K562 (cell line): ENCODE results near the gene COX6A1.
A peak's percentile ranks its signal among the peaks of the same experiment; 100 is the strongest.

Experiments used
- GTF2A2 ChIP-seq: IDR thresholded peaks from 2 replicates; pipeline ENCODE4 v1.6.1; 2016; ENCODE audit warnings: mild to moderate bottlenecking, missing genetic modification characterization, missing compliant biosample characterization
- JUND ChIP-seq, 2 experiments: IDR thresholded peaks; 2 replicates in 1 of 2; 3 replicates in 1 of 2; pipeline ENCODE4 v1.6.1; 2011; ENCODE audit warnings: borderline replicate concordance in 2 of 2, low read depth in 2 of 2, low read length in 2 of 2, improper control_type of control experiment in 1 of 2, missing biosample characterization in 1 of 2, missing genetic modification characterization in 1 of 2, missing genetic modification reagents in 1 of 2
- KDM2B ChIP-seq: fragments of 250-450 bp; sonication (Bioruptor Pico); IDR thresholded peaks from 2 replicates; pipeline ENCODE4 v1.8.0; 2021; ENCODE audit warnings: mild to moderate bottlenecking, moderate library complexity
- KLF1 ChIP-seq: fragments of 450-650 bp; IDR thresholded peaks from 2 replicates; pipeline ENCODE4 v1.6.1; 2016; ENCODE audit warnings: missing genetic modification characterization, missing compliant biosample characterization
- L3MBTL2 ChIP-seq: fragments of 450-650 bp; IDR thresholded peaks from 2 replicates; pipeline ENCODE4 v1.6.1; 2016; ENCODE audit warnings: mild to moderate bottlenecking, moderate library complexity
- MBD2 ChIP-seq: sonication (generic); IDR thresholded peaks from 2 replicates; pipeline ENCODE4 v1.6.1; 2016; ENCODE audit warnings: low read depth, borderline replicate concordance
- POLR2AphosphoS5 ChIP-seq: IDR thresholded peaks from 2 replicates; pipeline ENCODE4 v1.6.1; 2011; ENCODE audit warnings: mild to moderate bottlenecking, low read depth, low read length, moderate library complexity; ENCODE audit not compliant: control insufficient read depth, insufficient read depth
- SMC3 ChIP-seq: conservative IDR thresholded peaks from 2 replicates; pipeline ENCODE4 v1.6.1; 2011; ENCODE audit warnings: low read depth, low read length, improper control_type of control experiment; ENCODE audit not compliant: insufficient read depth
- ZNF445 ChIP-seq: fragments of 250-450 bp; sonication (Bioruptor Pico); IDR thresholded peaks from 2 replicates; pipeline ENCODE4 v1.4.0; 2020; ENCODE audit warnings: low read depth, mild to moderate bottlenecking, moderate library complexity
- ZSCAN32 ChIP-seq: fragments of 450-650 bp; formaldehyde crosslinking; IDR thresholded peaks from 2 replicates; pipeline ENCODE4 v1.4.0; 2020; ENCODE audit warnings: mild to moderate bottlenecking, moderate library complexity
- TF ChIP-seq, protein P1 (sequence below), 3 experiments: IDR thresholded peaks in 2 of 3; conservative IDR thresholded peaks in 1 of 3; 2 replicates each; pipeline ENCODE4 v1.5.1; 2011 to 2012; ENCODE audit warnings: low read length in 3 of 3, mild to moderate bottlenecking in 3 of 3, control low read depth in 2 of 3, improper control_type of control experiment in 1 of 3, inconsistent platforms in 1 of 3, low read depth in 1 of 3, mixed read lengths in 1 of 3, moderate library complexity in 1 of 3; ENCODE audit not compliant: insufficient read depth in 2 of 3
- TF ChIP-seq, protein P2 (sequence below), 2 experiments: fragments of 450-650 bp in 1 of 2; sonication (generic) in 1 of 2; formaldehyde crosslinking in 1 of 2; IDR thresholded peaks in 1 of 2; conservative IDR thresholded peaks in 1 of 2; 2 replicates each; pipeline versions ENCODE4 v1.6.1 to v1.8.1; 2016 to 2023; ENCODE audit warnings: mild to moderate bottlenecking in 2 of 2, moderate library complexity in 2 of 2, inconsistent platforms in 1 of 2, missing genetic modification reagents in 1 of 2
- TF ChIP-seq, protein P3 (sequence below): sonication (generic); formaldehyde crosslinking; IDR thresholded peaks from 2 replicates; pipeline ENCODE4 v1.8.1; 2023; ENCODE audit warnings: mild to moderate bottlenecking, missing genetic modification reagents
- TF ChIP-seq, protein P4 (sequence below): sonication (generic); formaldehyde crosslinking; IDR thresholded peaks from 2 replicates; pipeline ENCODE4 v1.8.1; 2022; ENCODE audit warnings: missing genetic modification reagents

DNA sequence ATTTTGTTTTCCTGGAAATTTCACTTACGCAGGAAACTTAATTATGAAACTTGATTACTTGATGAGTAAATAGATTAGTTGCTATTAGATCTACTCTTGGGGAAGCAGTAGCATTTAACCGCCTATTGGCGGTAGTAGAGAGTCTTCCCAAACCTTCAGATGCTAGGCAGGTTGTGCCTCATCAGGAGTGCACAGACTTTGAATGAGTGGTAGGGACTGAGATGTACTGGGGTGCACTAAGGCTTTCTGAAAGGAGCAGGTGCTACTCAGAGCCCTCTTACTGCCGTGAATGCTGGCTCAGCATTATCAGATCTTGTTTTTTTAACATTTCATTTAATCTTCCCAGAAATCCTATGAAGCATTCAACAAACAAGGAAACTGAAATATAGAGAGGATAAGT is 16.1 kb downstream of the COX6A1 start:
- TF ChIP-seq, protein P1, sequence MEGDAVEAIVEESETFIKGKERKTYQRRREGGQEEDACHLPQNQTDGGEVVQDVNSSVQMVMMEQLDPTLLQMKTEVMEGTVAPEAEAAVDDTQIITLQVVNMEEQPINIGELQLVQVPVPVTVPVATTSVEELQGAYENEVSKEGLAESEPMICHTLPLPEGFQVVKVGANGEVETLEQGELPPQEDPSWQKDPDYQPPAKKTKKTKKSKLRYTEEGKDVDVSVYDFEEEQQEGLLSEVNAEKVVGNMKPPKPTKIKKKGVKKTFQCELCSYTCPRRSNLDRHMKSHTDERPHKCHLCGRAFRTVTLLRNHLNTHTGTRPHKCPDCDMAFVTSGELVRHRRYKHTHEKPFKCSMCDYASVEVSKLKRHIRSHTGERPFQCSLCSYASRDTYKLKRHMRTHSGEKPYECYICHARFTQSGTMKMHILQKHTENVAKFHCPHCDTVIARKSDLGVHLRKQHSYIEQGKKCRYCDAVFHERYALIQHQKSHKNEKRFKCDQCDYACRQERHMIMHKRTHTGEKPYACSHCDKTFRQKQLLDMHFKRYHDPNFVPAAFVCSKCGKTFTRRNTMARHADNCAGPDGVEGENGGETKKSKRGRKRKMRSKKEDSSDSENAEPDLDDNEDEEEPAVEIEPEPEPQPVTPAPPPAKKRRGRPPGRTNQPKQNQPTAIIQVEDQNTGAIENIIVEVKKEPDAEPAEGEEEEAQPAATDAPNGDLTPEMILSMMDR (IDR thresholded peaks at IDR 0.05 in 2 of 3, conservative IDR thresholded peaks at IDR 0.05 in 1 of 3; ENCODE audit: insufficient read depth in 2 of 3, low read depth in 1 of 3, low read length in 3 of 3): peak; percentile 63 to 70 (median 69)
- TF ChIP-seq SMC3 (no peak), KDM2B (CRISPR knock-in tag) (no peak), KLF1 (tag) (no peak), POLR2AphosphoS5 (no peak), ZNF445 (CRISPR knock-in tag) (no peak), GTF2A2 (tag) (no peak), JUND (IDR thresholded peaks at IDR 0.05; ENCODE audit: borderline replicate concordance, low read depth, low read length) (no peak), JUND (tag; IDR thresholded peaks at IDR 0.05; ENCODE audit: borderline replicate concordance, low read depth, low read length) (no peak), ZSCAN32 (CRISPR knock-in tag) (no peak), MBD2 (no peak), L3MBTL2 (no peak)
- TF ChIP-seq, protein P2, sequence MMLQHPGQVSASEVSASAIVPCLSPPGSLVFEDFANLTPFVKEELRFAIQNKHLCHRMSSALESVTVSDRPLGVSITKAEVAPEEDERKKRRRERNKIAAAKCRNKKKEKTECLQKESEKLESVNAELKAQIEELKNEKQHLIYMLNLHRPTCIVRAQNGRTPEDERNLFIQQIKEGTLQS (IDR thresholded peaks at IDR 0.05): no peak
- TF ChIP-seq, protein P2 (CRISPR knock-in tag; conservative IDR thresholded peaks at IDR 0.05): no peak
- TF ChIP-seq, protein P3, sequence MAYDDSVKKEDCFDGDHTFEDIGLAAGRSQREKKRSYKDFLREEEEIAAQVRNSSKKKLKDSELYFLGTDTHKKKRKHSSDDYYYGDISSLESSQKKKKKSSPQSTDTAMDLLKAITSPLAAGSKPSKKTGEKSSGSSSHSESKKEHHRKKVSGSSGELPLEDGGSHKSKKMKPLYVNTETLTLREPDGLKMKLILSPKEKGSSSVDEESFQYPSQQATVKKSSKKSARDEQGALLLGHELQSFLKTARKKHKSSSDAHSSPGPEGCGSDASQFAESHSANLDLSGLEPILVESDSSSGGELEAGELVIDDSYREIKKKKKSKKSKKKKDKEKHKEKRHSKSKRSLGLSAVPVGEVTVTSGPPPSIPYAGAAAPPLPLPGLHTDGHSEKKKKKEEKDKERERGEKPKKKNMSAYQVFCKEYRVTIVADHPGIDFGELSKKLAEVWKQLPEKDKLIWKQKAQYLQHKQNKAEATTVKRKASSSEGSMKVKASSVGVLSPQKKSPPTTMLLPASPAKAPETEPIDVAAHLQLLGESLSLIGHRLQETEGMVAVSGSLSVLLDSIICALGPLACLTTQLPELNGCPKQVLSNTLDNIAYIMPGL (CRISPR knock-in tag): no peak
- TF ChIP-seq, protein P4, sequence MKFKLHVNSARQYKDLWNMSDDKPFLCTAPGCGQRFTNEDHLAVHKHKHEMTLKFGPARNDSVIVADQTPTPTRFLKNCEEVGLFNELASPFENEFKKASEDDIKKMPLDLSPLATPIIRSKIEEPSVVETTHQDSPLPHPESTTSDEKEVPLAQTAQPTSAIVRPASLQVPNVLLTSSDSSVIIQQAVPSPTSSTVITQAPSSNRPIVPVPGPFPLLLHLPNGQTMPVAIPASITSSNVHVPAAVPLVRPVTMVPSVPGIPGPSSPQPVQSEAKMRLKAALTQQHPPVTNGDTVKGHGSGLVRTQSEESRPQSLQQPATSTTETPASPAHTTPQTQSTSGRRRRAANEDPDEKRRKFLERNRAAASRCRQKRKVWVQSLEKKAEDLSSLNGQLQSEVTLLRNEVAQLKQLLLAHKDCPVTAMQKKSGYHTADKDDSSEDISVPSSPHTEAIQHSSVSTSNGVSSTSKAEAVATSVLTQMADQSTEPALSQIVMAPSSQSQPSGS (CRISPR knock-in tag): no peak
